K562 (cell line): Measurements from ENCODE around the gene MCFD2. TPM values are rescaled to one million over a fixed set of nuclear protein-coding genes. Genes with fewer than 3 reads are reported as not detected.

Experiments used
- ATAC-seq: fragments of 200-7000 bp; cut with Tn5 transposase; 3 replicates; pipeline ENCODE4 v1.9.1; 2020; ENCODE audit warnings: moderate library complexity
- BruUV-seq: library from RNA; stranded (reverse); fragments of 400-500 nt; replicated peaks from 2 replicates; lab custom pipeline; 2021; lab: Mats Ljungman, UMichigan
- CTCF ChIA-PET: fragments of 300-600 bp; formaldehyde crosslinking; extraction: SDS; loops from one replicate; lab custom pipeline; 2021; ENCODE audit warnings: low intra/inter-chr PET ratio; lab: Yijun Ruan, JAX
- POLR2A ChIA-PET: fragments of 300-600, 350-650 bp; sonication (Branson Sonifier 250); formaldehyde crosslinking; extraction: SDS; loops from one replicate; lab custom pipeline; 2021; ENCODE audit warnings: antibody characterized with exemption, inconsistent platforms; lab: Yijun Ruan, JAX
- DNase-seq, 4 experiments: peaks; one replicate each; pipeline versions ENCODE4 v3.0.0 to v3.0.0-alpha.2; 2011 to 2018; ENCODE audit warnings: low spot score in 3 of 4, mixed read lengths in 3 of 4; ENCODE audit errors: extremely low read depth in 1 of 4
- FAIRE-seq: peaks from 2 replicates; lab custom pipeline; 2011; peaks lifted over from hg19 to GRCh38; lab: Jason Lieb, UNC
- H2AFZ ChIP-seq: 2 replicates; pipeline ENCODE4 v1.6.0; 2011; ENCODE audit warnings: low read depth, low read length, control low read depth, inconsistent platforms
- H3K27ac ChIP-seq: fragments of 200-600 bp; 3 replicates; pipeline ENCODE4 v1.8.0; 2011; ENCODE audit warnings: low read depth, mild to moderate bottlenecking, control low read depth, inconsistent platforms, low read length, moderate library complexity, mixed read lengths; ENCODE audit errors: extremely low read depth
- H3K27me3 ChIP-seq, 2 experiments: fragments of 300-600 bp in 1 of 2; 2 replicates in 1 of 2; 3 replicates in 1 of 2; pipeline versions ENCODE4 v1.6.0 to v1.8.0; 2011; ENCODE audit warnings: inconsistent platforms in 2 of 2, low read length in 2 of 2, mild to moderate bottlenecking in 1 of 2, mixed read lengths in 1 of 2, moderate library complexity in 1 of 2; ENCODE audit not compliant: control insufficient read depth in 2 of 2, insufficient read depth in 2 of 2
- H3K36me3 ChIP-seq: fragments of 300-600 bp; 3 replicates; pipeline ENCODE4 v1.8.0; 2011; ENCODE audit warnings: mild to moderate bottlenecking, low read length, inconsistent platforms; ENCODE audit not compliant: control insufficient read depth, insufficient read depth
- H3K4me1 ChIP-seq, 2 experiments: fragments of 200-600 bp in 1 of 2; replicated peaks in 1 of 2; 2 replicates in 1 of 2; 3 replicates in 1 of 2; pipeline versions ENCODE4 v1.5.1 to v1.8.0; 2011; ENCODE audit warnings: inconsistent platforms in 2 of 2, low read length in 2 of 2, mild to moderate bottlenecking in 1 of 2, mixed read lengths in 1 of 2, moderate library complexity in 1 of 2; ENCODE audit not compliant: control insufficient read depth in 2 of 2, insufficient read depth in 2 of 2
- H3K4me2 ChIP-seq: 2 replicates; pipeline ENCODE4 v1.6.1; 2011; ENCODE audit warnings: low read length, control low read depth, inconsistent platforms, mixed read lengths; ENCODE audit not compliant: insufficient read depth
- H3K4me3 ChIP-seq: fragments of 200-600 bp; sonication (generic), shearing (Covaris generic); 2 replicates; pipeline ENCODE4 v1.5.1; 2016; ENCODE audit warnings: control low read depth, inconsistent platforms
- H3K79me2 ChIP-seq: fragments of 200-600 bp; 3 replicates; pipeline ENCODE4 v1.8.0; 2011; ENCODE audit warnings: low read length, inconsistent platforms; ENCODE audit not compliant: control insufficient read depth, insufficient read depth
- H3K9ac ChIP-seq, 2 experiments: 2 replicates each; pipeline versions ENCODE4 v1.6.0 to v1.6.1; 2011; ENCODE audit warnings: low read depth in 2 of 2, low read length in 2 of 2, control low read depth in 1 of 2, inconsistent platforms in 1 of 2, mild to moderate bottlenecking in 1 of 2, mixed read lengths in 1 of 2; ENCODE audit not compliant: insufficient read depth in 1 of 2
- H3K9me1 ChIP-seq: one replicate; pipeline ENCODE4 v1.6.0; 2011; ENCODE audit warnings: inconsistent platforms, mild to moderate bottlenecking, low read length, moderate library complexity; ENCODE audit not compliant: control insufficient read depth, insufficient read depth
- H3K9me3 ChIP-seq: replicated peaks from 2 replicates; pipeline ENCODE4 v1.5.1; 2011; ENCODE audit warnings: low read depth, low read length, inconsistent platforms; ENCODE audit not compliant: control insufficient read depth, insufficient read depth
- H4K20me1 ChIP-seq: replicated peaks from 2 replicates; pipeline ENCODE4 v1.6.1; 2011; ENCODE audit warnings: low read length, inconsistent platforms, mixed read lengths; ENCODE audit not compliant: control insufficient read depth, insufficient read depth
- CAMTA2 ChIP-seq: fragments of 250-450 bp; sonication (Bioruptor Pico); conservative IDR thresholded peaks from 2 replicates; pipeline ENCODE4 v1.5.1; 2022
- EZH2 ChIP-seq: IDR thresholded peaks from 2 replicates; pipeline ENCODE4 v1.6.1; 2012; ENCODE audit warnings: low read depth, mild to moderate bottlenecking, inconsistent platforms, low read length, borderline replicate concordance
- HMG20B ChIP-seq: fragments of 250-450 bp; sonication (Bioruptor Pico); IDR thresholded peaks from 2 replicates; pipeline ENCODE4 v1.5.0; 2021; ENCODE audit warnings: mild to moderate bottlenecking
- IFI16 ChIP-seq: fragments of 250-450 bp; sonication (Bioruptor Pico); IDR thresholded peaks from 2 replicates; pipeline ENCODE4 v2.1.2; 2022; ENCODE audit warnings: mild to moderate bottlenecking, inconsistent platforms
- KLF16 ChIP-seq: IDR thresholded peaks from 2 replicates; pipeline ENCODE4 v1.6.1; 2016; ENCODE audit warnings: antibody characterized with exemption
- NCOA4 ChIP-seq: fragments of 450-650 bp; IDR thresholded peaks from 2 replicates; pipeline ENCODE4 v1.6.1; 2018; ENCODE audit warnings: mild to moderate bottlenecking; ENCODE audit not compliant: partially characterized antibody
- NELFE ChIP-seq: IDR thresholded peaks from 2 replicates; pipeline ENCODE4 v1.6.1; 2011; ENCODE audit warnings: mild to moderate bottlenecking; ENCODE audit not compliant: insufficient read depth, insufficient read length
- POLR3A ChIP-seq: IDR thresholded peaks from 2 replicates; pipeline ENCODE4 v1.6.1; 2011; ENCODE audit warnings: borderline replicate concordance, mild to moderate bottlenecking, moderate library complexity; ENCODE audit not compliant: insufficient read length, insufficient read depth; ENCODE audit errors: extremely low read depth
- TCF3 ChIP-seq: sonication (generic); formaldehyde crosslinking; IDR thresholded peaks from 2 replicates; pipeline ENCODE4 v1.4.0; 2020; ENCODE audit warnings: mild to moderate bottlenecking, missing genetic modification reagents
- ZNF23 ChIP-seq: fragments of 250-450 bp; sonication (Bioruptor Pico); IDR thresholded peaks from 2 replicates; pipeline ENCODE4 v1.4.0; 2020; ENCODE audit warnings: mild to moderate bottlenecking
- ZNF449 ChIP-seq: fragments of 250-450 bp; sonication (Bioruptor Pico); IDR thresholded peaks from 2 replicates; pipeline ENCODE4 v1.8.0; 2022; ENCODE audit warnings: moderate library complexity, mild to moderate bottlenecking, inconsistent platforms
- WGBS: fragments of 100-300 bp; shearing (Covaris generic); methylation state at CpG from one replicate; pipeline ENCODE4 v1.1.6; 2016; ENCODE audit warnings: low coverage, mixed read lengths; ENCODE audit not compliant: insufficient coverage; ENCODE audit errors: missing lambda C conversion rate; 5-methylcytosine and 5-hydroxymethylcytosine counted together
- in situ Hi-C: fragments of 300-500 bp; cut with MboI; formaldehyde crosslinking; loops from 4 replicates; pipeline ENCODE4 v1.15.0; 2018; ENCODE audit warnings: inconsistent platforms, mixed read lengths
- intact Hi-C: fragments of 100-400 bp; cut with micrococcal nuclease; formaldehyde crosslinking; loops from 2 replicates; pipeline ENCODE4 v1.14.2; 2022
- polyA plus RNA-seq, 8 experiments: library from polyadenylated mRNA; depleted of rRNA in 4 of 8; stranded (reverse) in 5 of 8; unstranded in 3 of 8; fragments of >200 nt; fragmentation: Nextera tagmentation in 2 of 8; fragmentation: Illumina TruSeq in 1 of 8; extraction: Ambion mirVana in 2 of 8; extraction: Trizol in 1 of 8; gene quantifications; 2 replicates each; pipeline versions ENCODE4 v1.2.1 to v1.2.3, GENCODE V29; 2011 to 2014; ENCODE audit warnings: inconsistent platforms in 1 of 8, missing spikeins in 1 of 8
- total RNA-seq, 7 experiments: library from RNA; depleted of rRNA in 6 of 7; stranded (reverse); fragments of >200 nt in 6 of 7; fragmentation: Illumina TruSeq in 2 of 7; extraction: Trizol in 2 of 7; gene quantifications; 2 replicates each; pipeline versions ENCODE4 v1.2.1 to v1.2.3, GENCODE V29; 2011 to 2021; ENCODE audit warnings: low replicate concordance in 1 of 7
- TF ChIP-seq, protein P1 (sequence below): fragments of 450-650 bp; formaldehyde crosslinking; IDR thresholded peaks from 2 replicates; pipeline ENCODE4 v1.4.0; 2022; ENCODE audit warnings: missing genetic modification characterization
- TF ChIP-seq, protein P2 (sequence below): fragments of 450-650 bp; formaldehyde crosslinking; IDR thresholded peaks from 2 replicates; pipeline ENCODE4 v1.4.0; 2020; ENCODE audit warnings: mild to moderate bottlenecking, moderate library complexity
- TF ChIP-seq, protein P3 (sequence below): fragments of 250-450 bp; sonication (Bioruptor Pico); IDR thresholded peaks from 2 replicates; pipeline ENCODE4 v1.4.0; 2020; ENCODE audit warnings: mild to moderate bottlenecking, moderate library complexity, borderline replicate concordance

Gene MCFD2
- total and polyA plus RNA-seq, 9 of the 15 experiments (the other 6 are each of a cell fraction or from before 2014, with no cell fraction given) = 78.6 to 237 (median 123) TPM

DNA sequence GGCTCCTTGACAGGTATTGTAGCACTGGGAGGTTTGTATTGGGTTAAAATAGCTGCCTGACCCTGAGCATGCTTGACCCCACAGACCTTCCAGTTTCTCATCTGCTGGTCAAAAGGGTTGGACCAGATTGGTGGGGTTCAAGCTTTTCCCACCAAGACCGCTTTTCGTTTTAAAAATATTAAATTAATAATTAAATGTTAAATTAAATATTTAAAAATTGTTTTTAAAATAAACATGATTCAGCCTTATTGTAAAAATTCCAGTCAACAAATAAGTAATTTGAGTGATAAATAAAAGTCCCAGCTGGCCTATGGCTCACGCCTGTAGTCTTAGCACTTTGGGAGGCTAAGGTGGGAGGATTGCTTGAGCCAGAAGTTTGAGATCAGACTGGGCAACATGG lies 36.6 kb upstream of the MCFD2 start:
- no peak overlapping the region for H3K9ac ChIP-seq
- no peaks in the 10 kb centered on the region for H3K79me2 ChIP-seq
- peaks cover 41% of the 10 kb centered on the region for H3K36me3 ChIP-seq
- no TSS peak for BruUV-seq
- ChIA-PET POLR2A (interaction anchor here (0.9 kb wide), 1 partner anchor 9 kb away, joined by 3 read pairs; no protein-coding TSS in a partner anchor), CTCF (no interaction called here)
- H4K20me1 ChIP-seq = no peaks in the 10 kb centered on the region
- intact Hi-C loops (no loop called here), in situ Hi-C loops (no loop called here)
- H3K4me1 ChIP-seq = peaks cover 11 to 13% of the 10 kb centered on the region in 2 experiments; a peak in 4 of 5 replicates
- TF ChIP-seq, protein P1, sequence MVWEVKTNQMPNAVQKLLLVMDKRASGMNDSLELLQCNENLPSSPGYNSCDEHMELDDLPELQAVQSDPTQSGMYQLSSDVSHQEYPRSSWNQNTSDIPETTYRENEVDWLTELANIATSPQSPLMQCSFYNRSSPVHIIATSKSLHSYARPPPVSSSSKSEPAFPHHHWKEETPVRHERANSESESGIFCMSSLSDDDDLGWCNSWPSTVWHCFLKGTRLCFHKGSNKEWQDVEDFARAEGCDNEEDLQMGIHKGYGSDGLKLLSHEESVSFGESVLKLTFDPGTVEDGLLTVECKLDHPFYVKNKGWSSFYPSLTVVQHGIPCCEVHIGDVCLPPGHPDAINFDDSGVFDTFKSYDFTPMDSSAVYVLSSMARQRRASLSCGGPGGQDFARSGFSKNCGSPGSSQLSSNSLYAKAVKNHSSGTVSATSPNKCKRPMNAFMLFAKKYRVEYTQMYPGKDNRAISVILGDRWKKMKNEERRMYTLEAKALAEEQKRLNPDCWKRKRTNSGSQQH = no peak
- TF ChIP-seq NCOA4 (no peak), NELFE (no peak), ZNF449 (no peak), HMG20B (CRISPR knock-in tag) (no peak), IFI16 (CRISPR knock-in tag) (no peak), TCF3 (CRISPR knock-in tag) (no peak), EZH2 (no peak), POLR3A (no peak), ZNF23 (CRISPR knock-in tag) (no peak), CAMTA2 (CRISPR knock-in tag) (no peak), KLF16 (no peak)
- TF ChIP-seq, protein P2, sequence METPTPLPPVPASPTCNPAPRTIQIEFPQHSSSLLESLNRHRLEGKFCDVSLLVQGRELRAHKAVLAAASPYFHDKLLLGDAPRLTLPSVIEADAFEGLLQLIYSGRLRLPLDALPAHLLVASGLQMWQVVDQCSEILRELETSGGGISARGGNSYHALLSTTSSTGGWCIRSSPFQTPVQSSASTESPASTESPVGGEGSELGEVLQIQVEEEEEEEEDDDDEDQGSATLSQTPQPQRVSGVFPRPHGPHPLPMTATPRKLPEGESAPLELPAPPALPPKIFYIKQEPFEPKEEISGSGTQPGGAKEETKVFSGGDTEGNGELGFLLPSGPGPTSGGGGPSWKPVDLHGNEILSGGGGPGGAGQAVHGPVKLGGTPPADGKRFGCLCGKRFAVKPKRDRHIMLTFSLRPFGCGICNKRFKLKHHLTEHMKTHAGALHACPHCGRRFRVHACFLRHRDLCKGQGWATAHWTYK (CRISPR knock-in tag) = no peak
- TF ChIP-seq, protein P3, sequence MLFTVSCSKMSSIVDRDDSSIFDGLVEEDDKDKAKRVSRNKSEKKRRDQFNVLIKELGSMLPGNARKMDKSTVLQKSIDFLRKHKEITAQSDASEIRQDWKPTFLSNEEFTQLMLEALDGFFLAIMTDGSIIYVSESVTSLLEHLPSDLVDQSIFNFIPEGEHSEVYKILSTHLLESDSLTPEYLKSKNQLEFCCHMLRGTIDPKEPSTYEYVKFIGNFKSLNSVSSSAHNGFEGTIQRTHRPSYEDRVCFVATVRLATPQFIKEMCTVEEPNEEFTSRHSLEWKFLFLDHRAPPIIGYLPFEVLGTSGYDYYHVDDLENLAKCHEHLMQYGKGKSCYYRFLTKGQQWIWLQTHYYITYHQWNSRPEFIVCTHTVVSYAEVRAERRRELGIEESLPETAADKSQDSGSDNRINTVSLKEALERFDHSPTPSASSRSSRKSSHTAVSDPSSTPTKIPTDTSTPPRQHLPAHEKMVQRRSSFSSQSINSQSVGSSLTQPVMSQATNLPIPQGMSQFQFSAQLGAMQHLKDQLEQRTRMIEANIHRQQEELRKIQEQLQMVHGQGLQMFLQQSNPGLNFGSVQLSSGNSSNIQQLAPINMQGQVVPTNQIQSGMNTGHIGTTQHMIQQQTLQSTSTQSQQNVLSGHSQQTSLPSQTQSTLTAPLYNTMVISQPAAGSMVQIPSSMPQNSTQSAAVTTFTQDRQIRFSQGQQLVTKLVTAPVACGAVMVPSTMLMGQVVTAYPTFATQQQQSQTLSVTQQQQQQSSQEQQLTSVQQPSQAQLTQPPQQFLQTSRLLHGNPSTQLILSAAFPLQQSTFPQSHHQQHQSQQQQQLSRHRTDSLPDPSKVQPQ (CRISPR knock-in tag) = no peak
- WGBS = 91% methylated on average over 3 of the region's 3 CpGs
- no peaks in the 10 kb centered on the region for H3K9me1 ChIP-seq
- ATAC-seq = no peak
- H3K27me3 ChIP-seq = no peaks in the 10 kb centered on the region
- H3K27ac ChIP-seq = no peak overlapping the region
- no peak overlapping the region for H2AFZ ChIP-seq
- no peak for FAIRE-seq
- no peak overlapping the region for H3K4me3 ChIP-seq
- H3K9me3 ChIP-seq = no peaks in the 10 kb centered on the region
- DNase-seq = no peak
- H3K4me2 ChIP-seq = no peak overlapping the region
